Hepatocyte (in vitro differentiated cells): ENCODE data around the gene CHI3L2.

Experiments
- CTCF ChIP-seq: fragments of 200-600 bp; sonication (generic); IDR thresholded peaks from 2 replicates; pipeline ENCODE4 v1.5.1; 2016; ENCODE audit warnings: antibody characterized with exemption, mild to moderate bottlenecking; ENCODE audit not compliant: poor library complexity
- EZH2 ChIP-seq: fragments of 200-600 bp; sonication (generic); IDR thresholded peaks from 2 replicates; pipeline ENCODE4 v1.6.1; 2016; ENCODE audit warnings: antibody characterized with exemption, mild to moderate bottlenecking, borderline replicate concordance
- EZH2phosphoT487 ChIP-seq: fragments of 200-600 bp; sonication (generic); IDR thresholded peaks from one replicate; pipeline ENCODE4 v1.6.1; 2018; ENCODE audit warnings: antibody characterized with exemption, mild to moderate bottlenecking, low read depth, moderate library complexity; ENCODE audit not compliant: unreplicated experiment, severe bottlenecking

DNA sequence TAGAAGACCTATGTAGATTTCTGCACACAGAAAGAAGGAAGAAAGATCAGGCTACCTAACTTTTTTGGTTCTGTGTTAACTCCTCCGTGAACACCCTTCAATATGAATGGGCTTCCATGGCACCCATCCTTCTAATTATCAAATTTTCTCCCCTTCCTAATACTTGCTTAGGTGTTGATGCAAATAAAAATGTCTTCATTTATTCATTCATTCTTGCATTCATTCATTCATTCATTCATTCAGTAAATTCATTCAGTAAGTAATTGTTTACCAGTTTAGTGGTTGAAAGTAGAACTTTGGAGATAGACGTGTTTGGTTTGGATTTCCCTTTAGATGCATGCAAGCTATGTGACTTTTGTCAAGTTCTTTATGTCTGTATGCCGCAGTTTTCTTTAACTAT, 4.6 kb downstream of the CHI3L2 start:
- no peak for TF ChIP-seq CTCF
- no peak for TF ChIP-seq EZH2phosphoT487
- no peak for TF ChIP-seq EZH2
